ENCODE results near the gene GUK1.
A peak's percentile ranks its signal among the peaks of the same experiment; 100 is the strongest.

Gene GUK1

GRCh38 chr1:228139931-228140723 lies at the start of gene GUK1:
TSS of gene GUK1 (plus strand) at chr1:228140279. CDS start at chr1:228140303, 24 bp downstream.
- DNase-seq = peak; percentile 100

GRCh38 chr1:228090613-228091081 lies 49.4 kb upstream of the GUK1 start:
- DNase-seq = no peak

GRCh38 chr1:228091084-228091483 lies 49.0 kb upstream of the GUK1 start:
- DNase-seq = no peak

GRCh38 chr1:228092342-228093049 lies 47.6 kb upstream of the GUK1 start:
- DNase-seq = no peak

- DNase-seq = no peak
Measured at GRCh38 chr1:228093050-228093906, 46.8 kb upstream of the GUK1 start.

GRCh38 chr1:228094432-228095016 lies 45.6 kb upstream of the GUK1 start:
- no peak for DNase-seq

- DNase-seq = no peak
Measured at GRCh38 chr1:228095161-228095560, 44.9 kb upstream of the GUK1 start.

GRCh38 chr1:228095938-228096337 lies 44.1 kb upstream of the GUK1 start:
- DNase-seq = no peak

GRCh38 chr1:228096416-228097332 lies 43.4 kb upstream of the GUK1 start:
- DNase-seq = no peak

- no peak for DNase-seq
Measured at GRCh38 chr1:228097333-228098081, 42.6 kb upstream of the GUK1 start.

- no peak for DNase-seq
Measured at GRCh38 chr1:228098323-228098931, 41.7 kb upstream of the GUK1 start.

- no peak for DNase-seq
Measured at GRCh38 chr1:228099331-228099732, 40.7 kb upstream of the GUK1 start.

GRCh38 chr1:228100822-228101613 lies 39.1 kb upstream of the GUK1 start:
- no peak for DNase-seq

- DNase-seq = peak; percentile 50
Measured at GRCh38 chr1:228101614-228101993, 38.5 kb upstream of the GUK1 start.

GRCh38 chr1:228101994-228102790 lies 37.9 kb upstream of the GUK1 start:
- DNase-seq = peak; percentile 71

- peak; percentile 95 for DNase-seq
Measured at GRCh38 chr1:228102791-228103620, 37.1 kb upstream of the GUK1 start, which contains the start of gene C1orf35. TSS of gene C1orf35 (minus strand) at chr1:228103325. CDS start at chr1:228103227, 98 bp downstream.

- DNase-seq = no peak
Measured at GRCh38 chr1:228104526-228105269, 35.4 kb upstream of the GUK1 start.

Data from CD4-positive, alpha-beta T cell treated with Interleukin-17A for 1 hour (primary cell).